ENCODE results near the gene LOC128125822.
"Not testable (repeated sequence)": the region's sequence is repeated elsewhere in the genome, so short reads cannot be mapped to it uniquely, and the experiment has no call there.

The LOC128125822 gene

DNA sequence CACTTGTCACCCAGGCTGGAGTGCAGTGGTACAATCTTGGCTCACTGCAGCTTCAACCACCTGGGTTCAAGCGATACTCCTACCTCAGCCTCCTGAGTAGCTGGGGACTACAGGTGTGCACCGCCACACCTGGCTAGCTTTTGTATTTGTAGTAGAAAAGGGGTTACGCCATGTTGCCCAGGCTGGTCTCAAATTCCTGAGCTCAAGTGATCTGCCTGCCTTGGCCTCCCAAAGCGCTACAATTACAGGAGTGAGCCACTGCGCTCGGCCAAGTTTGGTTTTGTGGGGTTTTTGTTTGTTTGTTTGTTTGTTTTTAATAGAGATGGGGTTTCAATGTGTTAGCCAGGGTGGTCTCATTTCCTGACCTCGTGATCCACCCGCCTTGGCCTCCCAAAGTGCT is 12.3 kb downstream of the LOC128125822 start:
- DNase-seq: no peak

DNA sequence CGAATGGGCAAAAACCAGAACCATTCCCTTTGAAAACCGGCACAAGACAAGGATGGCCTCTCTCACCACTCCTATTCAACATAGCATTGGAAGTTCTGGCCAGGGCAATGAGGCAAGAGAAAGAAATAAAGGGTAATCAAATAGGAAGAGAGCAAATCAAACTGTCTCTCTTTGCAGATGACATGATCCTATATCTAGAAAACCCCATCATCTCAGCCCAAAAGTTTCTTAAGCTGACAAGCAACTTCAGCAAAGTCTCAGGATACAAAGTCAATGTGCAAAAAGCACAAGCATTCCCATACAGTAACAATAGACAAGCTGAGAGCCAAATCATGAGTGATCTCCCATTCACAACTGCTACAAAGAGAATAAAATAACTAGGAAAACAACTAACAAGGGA is 13.4 kb downstream of the LOC128125822 start:
- not testable (repeated sequence) for DNase-seq

DNA sequence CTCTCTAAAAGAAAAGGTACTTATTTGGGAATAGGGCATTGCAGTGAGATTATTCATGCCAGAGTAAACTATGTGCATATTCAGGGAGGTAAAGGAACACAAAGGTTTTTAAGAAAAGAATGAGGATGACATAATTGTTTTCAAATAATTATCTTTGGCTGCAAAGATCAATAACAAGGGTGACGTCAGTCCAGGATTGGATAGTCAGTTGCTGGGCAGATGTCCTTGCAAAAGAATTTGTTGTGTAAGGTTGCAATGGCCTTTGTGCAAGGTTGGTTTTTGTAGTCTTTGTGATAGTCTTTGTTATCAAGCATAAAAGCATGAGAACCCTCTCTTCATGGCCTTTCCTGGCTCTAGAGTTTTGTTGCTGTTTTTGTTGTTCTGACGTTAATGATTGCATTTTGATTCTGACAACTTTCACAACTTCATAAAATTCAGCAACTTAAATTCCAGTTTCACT is 17.7 kb downstream of the LOC128125822 start:
- no peak for DNase-seq

DNA sequence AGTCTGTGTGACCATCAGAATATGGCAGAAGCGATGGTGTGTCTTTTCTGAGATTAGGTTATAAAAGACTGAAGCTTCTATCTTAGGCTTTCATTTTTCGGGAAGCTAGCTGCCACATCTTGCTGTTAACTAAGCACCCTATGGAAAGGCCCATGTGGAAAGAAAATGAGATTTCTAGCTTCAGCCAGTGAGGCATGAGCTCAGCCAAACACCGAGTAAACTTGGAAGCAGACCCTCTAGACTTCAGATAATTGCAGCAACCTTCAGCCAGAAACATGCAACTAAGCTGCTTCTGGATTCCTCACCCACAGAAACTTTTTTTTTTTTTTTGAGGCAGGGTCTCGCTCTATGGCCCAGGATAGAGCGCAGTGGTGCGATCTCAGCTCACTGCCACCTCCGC is 20.6 kb downstream of the LOC128125822 start:
- no peak for DNase-seq

DNA sequence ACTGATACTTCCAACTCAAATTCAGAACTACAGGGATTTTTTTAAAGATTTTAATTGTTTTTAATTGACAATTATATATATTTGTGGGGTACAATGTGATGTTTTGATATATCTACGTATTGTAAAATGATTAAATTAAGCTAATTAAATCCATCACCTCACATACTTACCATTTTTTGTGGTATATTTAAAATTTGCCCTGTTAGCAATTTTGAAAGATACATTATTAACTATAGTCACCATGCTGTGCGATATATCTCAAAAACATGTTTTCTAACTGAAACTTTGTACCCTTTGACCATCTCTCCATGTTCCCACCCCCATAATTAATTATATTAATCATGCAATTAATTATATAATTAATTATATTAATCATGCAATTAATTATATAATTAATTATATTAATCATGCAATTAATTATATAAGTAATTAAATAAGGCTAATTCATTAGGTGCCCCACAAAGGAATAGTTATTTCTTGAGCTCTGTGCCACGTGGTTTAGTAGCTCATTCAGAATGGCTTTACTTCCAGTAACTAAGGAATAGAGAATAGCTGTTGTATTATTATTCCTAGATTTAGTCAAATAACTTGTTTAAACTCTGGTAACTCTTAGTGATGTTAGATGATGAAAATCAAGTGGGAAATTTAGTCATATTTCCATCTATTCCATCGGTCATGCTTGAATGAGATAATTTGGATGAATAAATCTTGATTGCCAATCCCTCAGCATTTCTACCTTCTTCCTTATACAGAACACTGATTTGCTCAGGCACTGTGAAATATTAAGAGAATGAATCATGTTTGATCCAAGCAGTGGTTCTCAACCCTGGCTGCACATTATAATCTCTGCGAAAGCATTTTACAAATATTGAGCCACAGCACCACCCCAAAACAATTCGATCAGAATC is 25.1 kb downstream of the LOC128125822 start:
- DNase-seq: no peak

DNA sequence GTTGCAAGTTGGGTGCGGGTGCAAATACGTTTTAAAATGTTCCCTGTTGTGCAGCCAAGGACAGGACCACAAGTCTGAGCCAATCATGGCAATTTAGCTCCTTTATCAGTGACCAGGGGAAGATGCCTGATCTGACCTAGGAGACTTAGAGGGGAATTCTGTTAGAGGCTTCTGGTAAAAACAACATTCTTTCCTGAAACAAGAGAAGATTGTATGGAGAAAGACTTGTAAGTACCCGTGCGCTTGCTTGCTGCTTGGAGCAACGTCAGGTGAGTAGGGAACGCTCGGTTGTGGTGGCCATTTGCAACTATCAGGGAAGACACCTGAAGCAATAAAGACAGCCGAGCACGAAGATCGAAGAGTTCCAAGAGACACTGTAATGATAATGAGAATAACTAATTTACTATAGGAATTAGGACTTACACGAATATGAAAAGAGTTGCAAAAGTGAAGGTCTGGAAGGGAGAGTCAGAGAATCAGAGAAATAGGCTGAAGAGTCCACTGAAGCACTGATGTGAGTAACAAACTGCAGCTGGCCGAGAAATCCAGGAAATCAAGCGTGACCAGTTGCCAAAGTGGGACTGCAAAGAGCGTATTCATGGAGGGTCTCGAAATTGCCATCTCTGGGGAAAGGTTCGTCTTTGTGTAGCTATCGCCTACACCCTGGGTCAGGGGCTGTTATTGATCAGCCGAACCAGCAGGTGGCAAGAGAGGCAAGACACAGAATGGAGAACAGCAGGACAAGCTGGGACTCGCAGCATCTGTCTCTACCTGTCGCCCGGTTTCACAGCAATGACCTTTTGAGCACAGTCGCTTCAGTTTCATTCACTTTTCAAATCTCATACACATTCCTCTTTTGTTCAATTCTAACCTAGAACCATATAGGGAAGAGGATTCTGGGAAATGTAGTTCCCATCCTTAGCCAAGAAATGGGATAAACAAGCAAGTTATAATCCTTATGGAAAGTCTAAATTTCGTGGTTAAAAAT is 26.1 kb downstream of the LOC128125822 start:
- DNase-seq: peak; percentile 80

DNA sequence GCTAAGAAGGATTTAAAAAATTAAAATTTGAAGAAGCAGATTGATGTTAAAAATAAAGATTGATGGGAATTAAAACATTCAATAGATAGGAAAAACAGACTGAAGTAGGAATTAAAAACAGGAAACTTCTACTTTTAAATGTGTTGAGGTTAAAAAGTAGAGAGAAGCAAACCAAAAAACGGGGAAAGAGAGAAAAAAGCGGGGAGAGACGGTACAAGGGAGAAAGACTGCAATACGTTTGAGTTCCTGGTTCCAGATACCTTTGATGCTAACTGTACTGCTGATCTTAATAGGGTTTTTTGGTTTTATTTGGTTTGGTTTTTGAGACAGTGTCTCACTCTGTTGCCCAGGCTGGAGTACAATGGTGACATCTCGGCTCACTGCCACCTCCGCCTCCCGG is 27.0 kb downstream of the LOC128125822 start:
- no peak for DNase-seq

DNA sequence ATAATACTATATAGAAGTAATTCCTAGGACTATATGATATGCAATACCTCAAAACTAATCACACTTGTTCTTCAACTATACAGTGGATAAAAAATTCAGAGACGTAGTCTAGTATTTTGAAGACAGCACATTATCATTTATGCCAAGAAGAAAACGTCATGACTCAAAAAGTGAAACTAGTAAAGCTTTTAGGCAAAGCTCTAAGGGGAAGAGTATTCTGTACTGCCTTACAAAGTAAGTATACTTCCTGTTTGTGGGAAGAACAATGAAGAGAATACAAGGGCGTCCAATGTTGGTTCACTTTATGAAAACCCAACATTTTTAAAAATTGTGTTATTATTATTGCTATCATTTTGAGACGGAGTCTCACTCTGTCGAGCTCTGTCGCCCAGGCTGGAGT is 27.9 kb downstream of the LOC128125822 start:
- DNase-seq: no peak

DNA sequence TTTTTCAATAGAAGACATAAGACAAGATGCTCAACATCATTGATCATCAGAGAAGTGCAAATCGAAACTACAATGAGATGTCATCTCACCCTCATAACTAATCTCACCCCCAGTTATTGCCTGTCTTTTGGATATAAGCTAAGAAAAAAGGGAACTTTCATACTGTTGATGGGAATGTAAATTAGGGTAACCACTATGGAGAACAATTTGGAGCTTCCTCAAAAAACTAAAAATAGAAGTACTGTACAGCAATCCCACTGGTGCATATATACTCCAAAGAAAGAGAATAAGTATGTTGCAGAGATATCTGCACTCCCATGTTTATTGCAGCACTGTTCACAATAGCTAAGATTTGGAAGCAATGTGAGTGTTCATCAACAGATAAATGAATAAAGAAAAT is 37.0 kb downstream of the LOC128125822 start:
- no peak for DNase-seq

DNA sequence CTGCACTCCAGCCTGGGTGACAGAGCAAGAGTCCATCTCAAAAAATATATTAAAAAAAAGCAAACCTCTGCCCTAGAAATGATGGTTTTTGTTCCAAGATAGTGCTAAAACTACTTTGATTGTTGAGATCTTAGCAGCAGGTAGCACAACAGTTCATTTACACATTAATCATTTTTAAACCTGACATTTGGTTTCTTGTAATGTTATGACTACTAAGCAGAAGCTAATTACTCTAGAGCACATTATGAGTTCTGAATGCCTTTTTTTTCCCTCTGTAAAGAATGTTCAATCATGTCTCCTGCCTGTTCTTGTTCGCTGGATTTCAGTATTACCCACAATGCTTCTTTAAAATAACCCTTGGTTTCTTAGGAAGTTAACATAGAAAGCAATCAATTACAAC is 38.7 kb downstream of the LOC128125822 start:
- no peak for DNase-seq

DNA sequence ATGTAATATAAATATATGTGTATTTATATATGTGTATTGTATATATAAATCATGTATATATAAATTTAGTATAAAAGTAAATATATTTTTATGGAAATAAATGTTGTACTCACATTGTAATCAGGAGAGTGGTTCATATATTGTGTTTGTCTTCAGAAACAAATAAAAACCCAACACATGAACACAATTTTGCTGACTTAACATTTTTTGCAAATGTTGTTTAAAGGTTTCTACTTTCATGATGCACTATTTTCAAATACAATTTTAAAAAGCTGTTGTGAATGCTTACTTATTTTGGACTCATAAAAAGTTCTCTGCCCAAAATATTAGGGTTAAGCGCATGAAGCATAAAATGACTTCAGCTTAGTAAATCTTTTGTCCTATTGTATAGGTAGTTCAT is 39.3 kb downstream of the LOC128125822 start:
- no peak for DNase-seq

DNA sequence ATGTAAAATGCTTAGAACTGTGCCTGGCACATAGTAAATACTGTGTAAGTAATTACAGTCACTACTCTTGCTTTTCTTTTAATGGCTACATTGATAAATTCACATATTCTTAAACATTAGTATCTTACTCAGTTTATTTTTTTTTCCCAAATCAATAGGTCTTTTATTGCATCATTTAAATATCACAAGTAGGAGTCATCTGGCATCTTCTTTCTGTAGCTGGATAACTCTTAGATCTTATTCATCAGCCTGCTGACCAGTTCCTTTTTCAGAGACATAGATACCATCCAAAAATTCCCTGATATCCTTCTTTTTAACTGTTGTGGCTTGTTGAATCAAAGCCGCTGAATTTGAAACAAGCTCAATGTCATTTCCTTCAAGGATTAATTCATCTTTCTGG is 43.3 kb downstream of the LOC128125822 start:
- no peak for DNase-seq

Data from CD4-positive, alpha-beta T cell treated with Interleukin-6 for 4 hours (primary cell).